Measurements from ENCODE around the gene NWD2.

DNA sequence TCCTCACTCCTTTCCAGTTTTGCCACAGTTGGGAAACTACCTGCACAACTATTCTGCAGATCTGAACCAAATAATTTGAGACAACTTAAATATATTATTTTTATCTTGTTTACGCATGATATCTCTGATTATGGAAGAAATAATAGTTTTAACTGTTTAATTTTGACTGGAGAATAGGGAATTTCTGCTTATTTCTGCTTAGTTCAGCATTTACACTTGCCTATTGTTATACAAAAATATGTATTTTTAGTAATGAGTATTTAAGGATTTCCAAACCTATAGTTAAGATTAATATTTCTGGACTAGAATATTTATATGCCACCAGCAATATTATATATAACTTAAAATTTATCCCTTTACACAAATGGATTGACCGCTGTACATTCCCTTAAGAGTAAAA lies 125.5 kb downstream of the NWD2 start:
- TF ChIP-seq, protein P1, sequence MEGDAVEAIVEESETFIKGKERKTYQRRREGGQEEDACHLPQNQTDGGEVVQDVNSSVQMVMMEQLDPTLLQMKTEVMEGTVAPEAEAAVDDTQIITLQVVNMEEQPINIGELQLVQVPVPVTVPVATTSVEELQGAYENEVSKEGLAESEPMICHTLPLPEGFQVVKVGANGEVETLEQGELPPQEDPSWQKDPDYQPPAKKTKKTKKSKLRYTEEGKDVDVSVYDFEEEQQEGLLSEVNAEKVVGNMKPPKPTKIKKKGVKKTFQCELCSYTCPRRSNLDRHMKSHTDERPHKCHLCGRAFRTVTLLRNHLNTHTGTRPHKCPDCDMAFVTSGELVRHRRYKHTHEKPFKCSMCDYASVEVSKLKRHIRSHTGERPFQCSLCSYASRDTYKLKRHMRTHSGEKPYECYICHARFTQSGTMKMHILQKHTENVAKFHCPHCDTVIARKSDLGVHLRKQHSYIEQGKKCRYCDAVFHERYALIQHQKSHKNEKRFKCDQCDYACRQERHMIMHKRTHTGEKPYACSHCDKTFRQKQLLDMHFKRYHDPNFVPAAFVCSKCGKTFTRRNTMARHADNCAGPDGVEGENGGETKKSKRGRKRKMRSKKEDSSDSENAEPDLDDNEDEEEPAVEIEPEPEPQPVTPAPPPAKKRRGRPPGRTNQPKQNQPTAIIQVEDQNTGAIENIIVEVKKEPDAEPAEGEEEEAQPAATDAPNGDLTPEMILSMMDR (conservative IDR thresholded peaks at IDR 0.05 in 1 of 2, IDR thresholded peaks at IDR 0.05 in 1 of 2; ENCODE audit: low read depth in 1 of 2, low read length in 2 of 2): no peak
- no peak for TF ChIP-seq EZH2 (IDR thresholded peaks at IDR 0.05; ENCODE audit: low read length, missing control alignments)

Measured in fibroblast of lung (primary cell).